Ectodermal cell (in vitro differentiated cells): ENCODE results near the gene CLDN9.

Experiments used
- H3K27ac ChIP-seq: 2 replicates; pipeline ENCODE4 v1.7.0; 2013; ENCODE audit warnings: mild to moderate bottlenecking, low read depth, low read length; ENCODE audit not compliant: insufficient read depth, poor library complexity, severe bottlenecking
- H3K27me3 ChIP-seq: 2 replicates; pipeline ENCODE4 v1.7.0; 2013; ENCODE audit warnings: mild to moderate bottlenecking, low read length; ENCODE audit not compliant: insufficient read depth, control insufficient read depth, poor library complexity, severe bottlenecking
- H3K36me3 ChIP-seq: one replicate; pipeline ENCODE4 v1.7.0; 2013; ENCODE audit warnings: low read length; ENCODE audit not compliant: control insufficient read depth, insufficient read depth
- H3K4me1 ChIP-seq: one replicate; pipeline ENCODE4 v1.7.0; 2013; ENCODE audit warnings: low read length; ENCODE audit not compliant: control insufficient read depth, insufficient read depth
- H3K4me3 ChIP-seq: 2 replicates; pipeline ENCODE4 v1.7.0; 2013; ENCODE audit warnings: low read depth, low read length, control low read depth; ENCODE audit not compliant: insufficient read depth
- H3K9me3 ChIP-seq: 2 replicates; pipeline ENCODE4 v1.7.0; 2013; ENCODE audit warnings: mild to moderate bottlenecking, low read length, moderate library complexity; ENCODE audit not compliant: control insufficient read depth
- WGBS, 2 experiments: methylation state at CpG; one replicate each; pipeline ENCODE4 v1.1.7; 2013; ENCODE audit warnings: missing lambda C conversion rate in 2 of 2; 5-methylcytosine and 5-hydroxymethylcytosine counted together

The CLDN9 gene

GRCh38 chr16:2975161-2975795, 37.4 kb upstream of the CLDN9 start:
- Histone ChIP-seq H3K9me3 (no peaks in the 10 kb centered on the region), H3K27ac (no peak overlapping the region), H3K27me3 (no peaks in the 10 kb centered on the region), H3K4me1 (peaks cover 6% of the 10 kb centered on the region), H3K36me3 (no peaks in the 10 kb centered on the region), H3K4me3 (no peak overlapping the region)
- 95 to 96% methylated on average over 28 of the region's 28 CpGs for WGBS, 2 experiments

DNA sequence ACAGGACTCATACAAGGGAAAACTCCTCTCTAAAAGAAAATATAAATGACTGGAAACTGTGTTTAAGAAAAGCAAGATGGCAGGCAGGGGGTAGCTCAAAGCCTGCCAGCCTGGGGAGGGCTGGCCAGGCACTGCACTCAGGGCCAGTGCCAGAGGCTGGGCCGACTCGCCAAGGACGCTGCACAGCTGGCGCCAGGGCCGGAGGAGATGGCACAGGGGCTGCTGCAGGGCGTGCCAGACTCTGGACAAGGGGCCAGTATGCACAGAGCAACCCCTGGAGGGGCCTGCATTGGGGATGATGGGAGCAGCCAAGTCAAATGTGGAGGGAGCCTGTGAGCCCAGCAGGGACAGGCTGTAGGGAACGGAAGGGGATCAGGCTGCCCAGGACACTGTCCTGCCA, 36.5 kb upstream of the CLDN9 start:
- Histone ChIP-seq H3K27ac (no peak overlapping the region), H3K27me3 (no peaks in the 10 kb centered on the region), H3K9me3 (no peaks in the 10 kb centered on the region), H3K4me3 (no peak overlapping the region), H3K4me1 (peaks cover 5% of the 10 kb centered on the region), H3K36me3 (no peaks in the 10 kb centered on the region)
- WGBS, 2 experiments = 95 to 97% methylated on average over 7 of the region's 7 CpGs

- H3K4me3 ChIP-seq = no peak overlapping the region
- peaks cover 10% of the 10 kb centered on the region for H3K4me1 ChIP-seq
- no peaks in the 10 kb centered on the region for H3K9me3 ChIP-seq
- no peaks in the 10 kb centered on the region for H3K27me3 ChIP-seq
- WGBS, 2 experiments = 95% methylated on average over 15 of the region's 15 CpGs
- H3K36me3 ChIP-seq = no peaks in the 10 kb centered on the region
- no peak overlapping the region for H3K27ac ChIP-seq
Observed at GRCh38 chr16:2976673-2977072, 36.0 kb upstream of the CLDN9 start.

- Histone ChIP-seq H3K27ac (no peak overlapping the region), H3K4me3 (no peak overlapping the region), H3K9me3 (no peaks in the 10 kb centered on the region), H3K4me1 (peaks cover 14% of the 10 kb centered on the region), H3K27me3 (no peaks in the 10 kb centered on the region), H3K36me3 (no peaks in the 10 kb centered on the region)
- WGBS, 2 experiments = 90 to 94% methylated on average over 6 of the region's 6 CpGs
Observed at GRCh38 chr16:2977440-2977839, 35.3 kb upstream of the CLDN9 start.

GRCh38 chr16:2979669-2980226, 33.0 kb upstream of the CLDN9 start:
- H3K27me3 ChIP-seq = no peaks in the 10 kb centered on the region
- H3K4me3 ChIP-seq = peak overlapping the region; percentile 72
- no peaks in the 10 kb centered on the region for H3K9me3 ChIP-seq
- no peaks in the 10 kb centered on the region for H3K36me3 ChIP-seq
- peaks cover 14% of the 10 kb centered on the region for H3K4me1 ChIP-seq
- H3K27ac ChIP-seq = no peak overlapping the region
- WGBS, 2 experiments = 8 to 10% methylated on average over 43 of the region's 43 CpGs

DNA sequence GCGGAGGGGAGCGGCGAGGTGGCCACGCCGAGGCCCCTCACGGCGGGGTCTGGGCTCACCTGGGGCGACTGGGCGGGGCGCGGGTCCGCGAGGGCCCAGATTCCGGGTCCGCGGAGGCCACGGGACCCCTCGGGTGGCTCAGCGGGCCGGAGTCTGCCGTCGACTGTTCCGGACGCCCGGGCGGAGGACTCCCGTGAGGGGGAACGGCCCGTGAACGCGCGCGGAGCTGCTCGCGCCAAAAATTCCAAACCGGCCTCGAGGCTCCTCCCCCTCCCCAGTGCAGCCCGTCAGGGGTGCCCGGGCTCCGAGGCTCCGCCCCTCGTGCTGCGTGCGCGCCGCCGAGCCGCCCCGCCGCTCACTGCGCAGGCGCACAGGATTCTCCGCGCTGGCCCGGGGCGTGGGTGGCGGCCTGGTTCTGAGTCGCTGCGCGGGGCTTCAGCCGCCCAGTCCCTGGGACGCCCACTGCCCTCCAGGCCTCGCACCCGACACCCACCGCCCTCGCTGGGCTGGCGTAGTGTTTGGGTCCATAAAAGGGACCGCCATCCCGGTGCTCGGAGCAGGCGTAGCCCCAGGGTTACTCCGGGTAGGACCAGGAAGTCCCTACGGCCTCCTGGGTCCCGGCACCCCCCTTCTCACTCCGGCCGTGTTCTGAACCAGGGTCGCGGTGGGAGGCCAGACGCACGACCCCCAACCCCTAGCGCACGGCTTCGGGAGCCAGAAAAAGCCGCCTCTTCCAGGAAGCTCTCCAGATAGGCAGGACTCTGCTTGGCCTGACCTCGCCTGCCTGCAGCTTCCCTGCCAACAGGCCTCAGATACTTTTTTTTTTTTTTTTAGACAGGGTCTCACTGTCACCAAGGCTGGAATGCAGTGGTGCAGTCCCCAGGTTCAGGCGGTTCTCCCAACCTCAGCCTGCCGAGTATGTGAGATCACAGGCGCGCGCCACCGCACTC, 32.2 kb upstream of the CLDN9 start, which contains the start of gene PKMYT1:
Gene PKMYT1, minus strand, starts transcription at position 220 of the 950 bp plus-strand sequence. CDS start 789 bp downstream, outside the sequence.
- H3K27me3 ChIP-seq = no peaks in the 10 kb centered on the region
- H3K9me3 ChIP-seq = no peaks in the 10 kb centered on the region
- H3K4me3 ChIP-seq = peak within 1 kb of the TSS; percentile 72
- H3K27ac ChIP-seq = peak within 1 kb of the TSS; percentile 77
- peaks cover 14% of the 10 kb centered on the region for H3K4me1 ChIP-seq
- H3K36me3 ChIP-seq = no peaks in the 10 kb centered on the region
- WGBS, 2 experiments = 6% methylated on average over 91 of the region's 91 CpGs

- Histone ChIP-seq H3K4me1 (peaks cover 14% of the 10 kb centered on the region), H3K4me3 (peak overlapping the region; percentile 72), H3K36me3 (no peaks in the 10 kb centered on the region), H3K27ac (peak overlapping the region; percentile 77), H3K27me3 (no peaks in the 10 kb centered on the region), H3K9me3 (no peaks in the 10 kb centered on the region)
- WGBS, 2 experiments = 27% methylated on average over 33 of the region's 33 CpGs
Observed at GRCh38 chr16:2981177-2981898, 31.4 kb upstream of the CLDN9 start.

DNA sequence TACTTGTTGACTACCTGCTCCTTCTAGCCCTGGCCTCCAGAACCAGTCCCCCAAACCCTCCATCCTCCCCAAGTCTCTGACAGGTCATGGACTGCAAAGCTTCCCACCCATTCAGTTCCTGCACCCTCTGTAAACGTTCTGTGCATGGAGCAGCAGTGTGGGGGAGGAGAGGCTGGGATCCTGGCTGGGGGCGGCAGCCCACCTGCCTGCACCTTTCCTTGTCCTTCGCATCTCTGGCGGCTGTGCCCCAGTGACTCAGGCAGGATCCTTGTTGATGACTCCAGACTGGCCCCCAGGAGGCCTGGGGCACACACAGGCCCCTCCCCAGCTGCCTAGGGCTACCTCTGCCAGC, 30.8 kb upstream of the CLDN9 start:
- Histone ChIP-seq H3K4me1 (peaks cover 14% of the 10 kb centered on the region), H3K36me3 (no peaks in the 10 kb centered on the region), H3K4me3 (no peak overlapping the region), H3K27ac (peak overlapping the region; percentile 77), H3K9me3 (no peaks in the 10 kb centered on the region), H3K27me3 (no peaks in the 10 kb centered on the region)
- WGBS, 2 experiments = 10 to 14% methylated on average over 4 of the region's 4 CpGs

GRCh38 chr16:2982402-2982801, 30.3 kb upstream of the CLDN9 start:
- Histone ChIP-seq H3K27me3 (no peaks in the 10 kb centered on the region), H3K27ac (no peak overlapping the region), H3K36me3 (no peaks in the 10 kb centered on the region), H3K4me1 (peaks cover 16% of the 10 kb centered on the region), H3K4me3 (no peak overlapping the region), H3K9me3 (no peaks in the 10 kb centered on the region)
- WGBS, 2 experiments = 74 to 79% methylated on average over 5 of the region's 5 CpGs
